HT-29 (cell line): ENCODE measurements around the gene DDX5. TPM values are rescaled to one million over a fixed set of nuclear protein-coding genes. Genes with fewer than 3 reads are reported as not detected.

Experiments used
- DNase-seq: peaks from one replicate; pipeline ENCODE4 v3.0.0-alpha.2; 2015; ENCODE audit warnings: low spot score
- total RNA-seq: library from RNA; depleted of rRNA; stranded (reverse); fragments of >200 nt; shearing (Covaris generic); gene quantifications from 2 replicates; pipeline ENCODE4 v1.2.3, GENCODE V29; 2014; rRNA removed

Gene DDX5
- total RNA-seq = 206 and 222 TPM in 2 replicates

DNA sequence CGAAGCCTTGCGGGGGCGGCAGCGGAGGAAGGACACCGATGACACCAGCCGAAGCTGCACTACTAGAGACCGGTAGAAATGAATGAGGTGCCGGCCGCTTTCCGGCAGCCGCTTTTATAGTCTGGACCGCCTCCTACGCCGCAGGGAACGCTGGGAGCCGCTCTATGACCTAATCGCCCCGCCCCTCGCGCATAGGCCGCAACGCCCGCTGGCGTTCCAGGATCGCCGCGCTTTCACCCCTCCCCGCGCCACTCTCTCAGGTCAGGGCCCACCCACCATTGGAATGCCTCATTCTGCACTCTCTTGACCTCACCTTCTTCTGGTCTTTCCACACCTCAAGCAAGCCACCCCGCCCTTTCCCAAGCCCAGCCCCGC, at the start of gene DDX5:
TSS of gene DDX5 (minus strand) at position 89 of the 375 bp plus-strand sequence. CDS start 170 bp downstream, outside the sequence.
- peak; percentile 99 for DNase-seq

- no peak for DNase-seq
Measured at GRCh38 chr17:64555281-64555680, 49.2 kb upstream of the DDX5 start.

- DNase-seq = no peak
Measured at GRCh38 chr17:64554028-64554637, 48.0 kb upstream of the DDX5 start.

DNA sequence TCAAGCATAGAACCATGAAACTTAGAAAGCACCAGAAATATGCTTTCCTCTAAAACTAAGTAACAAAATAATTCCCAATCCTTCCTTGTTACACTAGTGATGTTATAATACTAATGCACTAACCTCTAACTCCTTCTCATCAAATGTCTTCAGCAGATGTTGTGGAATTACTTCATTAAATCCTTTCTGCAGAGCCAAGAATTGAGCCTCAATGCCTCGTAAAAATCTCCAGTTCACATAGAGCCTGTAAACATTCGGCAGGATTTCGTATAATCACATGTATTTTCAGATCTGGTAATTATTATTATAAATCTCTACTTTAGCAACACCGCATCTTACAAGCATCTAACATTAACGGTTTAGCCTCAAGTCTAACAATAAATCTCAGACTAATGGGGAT, 45.4 kb upstream of the DDX5 start:
- DNase-seq = no peak

DNA sequence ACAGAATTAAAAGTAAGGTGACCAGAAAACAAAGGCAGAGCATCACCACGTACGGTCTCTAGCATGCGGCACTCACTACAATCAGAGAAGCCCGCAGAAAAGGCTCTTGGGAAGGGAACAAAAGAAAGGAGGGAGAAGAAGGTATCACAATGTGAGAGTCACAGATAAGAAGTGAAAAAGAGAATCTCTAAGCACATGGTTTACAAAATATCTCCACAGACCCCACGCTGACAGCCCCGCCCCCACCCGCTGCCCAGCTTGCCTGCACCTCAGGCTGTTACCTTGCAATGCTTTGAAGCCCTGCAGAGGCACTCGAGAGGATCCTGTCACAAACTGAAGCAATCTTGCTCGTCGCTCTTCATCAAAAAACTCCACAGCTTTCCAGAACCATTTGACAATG, 41.2 kb upstream of the DDX5 start:
- no peak for DNase-seq

- DNase-seq = no peak
Measured at GRCh38 chr17:64546716-64547115, 40.6 kb upstream of the DDX5 start.

DNA sequence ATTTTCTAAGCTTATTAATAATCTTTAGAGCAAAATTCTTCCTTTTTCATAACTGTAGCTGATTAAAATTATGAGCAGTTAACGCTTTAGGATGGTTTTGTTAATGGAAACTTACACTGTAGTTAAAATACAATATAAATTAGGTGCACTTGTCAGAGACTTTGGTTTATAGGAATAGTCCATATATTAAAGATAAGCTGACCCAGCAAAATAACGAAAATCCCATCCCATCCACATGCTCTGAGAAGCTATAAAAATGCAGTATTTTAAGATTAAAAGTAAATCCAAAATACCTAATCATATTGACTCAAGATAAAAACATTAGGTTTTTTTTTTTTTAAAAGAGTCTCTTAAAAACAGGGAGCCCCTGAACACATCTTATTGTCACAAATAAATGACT, 38.7 kb upstream of the DDX5 start:
- DNase-seq = no peak

DNA sequence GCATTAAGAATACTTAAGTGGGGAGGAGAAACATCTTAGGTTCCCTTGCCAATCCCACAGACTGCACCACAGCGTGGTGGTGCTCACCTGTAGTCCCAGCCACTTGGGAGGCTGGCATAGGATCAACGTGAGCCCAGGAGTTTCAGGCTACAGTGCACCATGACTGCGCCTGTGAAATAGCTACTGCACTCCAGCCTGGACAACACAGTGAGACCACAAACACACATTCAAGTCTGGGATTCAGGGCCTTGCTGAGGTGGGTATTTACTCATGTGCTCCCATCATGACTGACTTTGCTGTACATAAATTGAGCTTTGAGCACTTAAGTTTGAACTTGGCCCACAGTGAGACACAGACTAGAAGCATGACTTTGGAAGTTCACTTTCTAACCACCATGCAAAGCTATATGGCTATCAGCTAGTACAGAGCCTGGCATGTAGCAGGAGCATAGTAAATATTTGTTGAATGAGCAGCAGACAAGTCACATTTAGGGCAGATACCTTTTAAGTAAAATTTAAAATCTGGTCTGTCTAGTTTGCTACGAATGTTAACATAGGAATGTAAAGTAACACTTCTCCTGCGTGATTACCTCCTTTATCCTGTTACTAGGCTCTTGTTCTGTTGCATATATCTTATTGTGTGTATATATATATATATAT, 34.2 kb upstream of the DDX5 start:
- DNase-seq = no peak

DNA sequence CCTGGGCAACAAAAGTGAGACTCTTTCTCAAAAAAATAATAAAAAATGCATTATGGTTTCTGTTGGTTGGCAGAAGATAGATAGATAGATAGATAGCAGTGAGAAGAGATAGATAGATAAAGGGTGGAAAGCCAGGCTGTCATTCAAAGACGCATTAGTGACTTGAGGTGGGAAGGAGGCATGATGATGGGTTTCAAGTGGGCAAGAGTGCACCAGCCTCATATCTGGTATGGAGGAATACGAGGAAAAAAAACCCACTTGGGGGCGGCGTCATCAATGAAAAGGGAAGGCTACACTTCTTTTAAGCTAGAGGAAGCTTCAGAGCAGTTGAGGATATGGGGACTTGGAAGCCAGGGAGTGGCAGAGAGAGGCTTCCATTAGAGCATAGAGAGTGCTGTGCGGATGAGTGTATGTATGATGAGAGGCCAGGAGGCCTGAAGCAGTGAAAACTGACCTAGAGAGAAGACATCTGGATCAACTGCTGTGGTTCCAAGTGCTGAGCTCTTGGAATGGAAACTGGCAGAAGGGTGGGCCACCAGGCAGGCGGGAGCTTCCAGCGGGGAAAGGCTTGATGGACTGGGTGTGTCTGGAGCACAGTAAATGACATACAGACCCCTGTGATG, 32.5 kb upstream of the DDX5 start:
- no peak for DNase-seq

DNA sequence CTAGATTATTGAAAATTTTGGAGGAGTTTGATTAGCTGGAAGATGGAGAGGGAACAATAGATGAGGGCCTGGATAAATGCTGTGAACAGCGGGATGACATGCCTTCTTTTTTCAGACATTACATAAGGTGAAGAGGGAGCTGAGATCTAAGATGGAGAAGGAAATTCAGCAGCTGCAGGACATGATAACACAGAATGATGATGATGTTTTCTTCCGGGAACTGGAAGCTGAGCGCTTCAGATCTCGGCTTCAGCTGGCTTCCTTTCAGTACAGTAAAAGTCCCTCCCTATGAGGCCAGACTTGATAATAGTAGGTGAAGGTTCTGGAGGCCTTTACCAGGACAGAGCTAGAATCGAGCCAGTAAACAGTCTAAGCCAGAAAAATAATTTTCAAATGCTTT, 31.4 kb upstream of the DDX5 start:
- no peak for DNase-seq

- DNase-seq = no peak
Measured at GRCh38 chr17:64536913-64537312, 30.8 kb upstream of the DDX5 start.

DNA sequence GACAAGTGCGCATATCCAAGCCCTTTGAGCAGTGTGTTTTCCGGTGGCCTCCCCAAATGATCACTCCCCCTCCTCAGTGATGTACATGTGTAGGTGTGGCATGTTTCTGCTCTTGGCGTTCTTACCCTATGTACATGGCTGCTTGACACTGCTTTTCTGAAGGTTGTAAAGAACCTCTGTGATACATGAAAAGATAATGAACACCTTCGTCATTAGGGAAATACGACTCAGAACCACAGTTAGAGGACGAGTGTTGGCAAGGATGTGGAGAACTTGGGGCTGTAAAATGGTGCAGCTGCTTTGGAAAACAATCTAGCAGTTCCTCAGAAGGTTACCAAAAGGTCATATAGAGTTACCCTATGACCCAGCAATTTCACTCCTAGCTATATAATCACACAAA, 29.3 kb upstream of the DDX5 start:
- no peak for DNase-seq

- DNase-seq = peak; percentile 42
Measured at GRCh38 chr17:64534187-64534586, 28.1 kb upstream of the DDX5 start.

GRCh38 chr17:64533784-64534183, 27.7 kb upstream of the DDX5 start:
- no peak for DNase-seq

GRCh38 chr17:64532409-64532808, 26.3 kb upstream of the DDX5 start:
- no peak for DNase-seq

DNA sequence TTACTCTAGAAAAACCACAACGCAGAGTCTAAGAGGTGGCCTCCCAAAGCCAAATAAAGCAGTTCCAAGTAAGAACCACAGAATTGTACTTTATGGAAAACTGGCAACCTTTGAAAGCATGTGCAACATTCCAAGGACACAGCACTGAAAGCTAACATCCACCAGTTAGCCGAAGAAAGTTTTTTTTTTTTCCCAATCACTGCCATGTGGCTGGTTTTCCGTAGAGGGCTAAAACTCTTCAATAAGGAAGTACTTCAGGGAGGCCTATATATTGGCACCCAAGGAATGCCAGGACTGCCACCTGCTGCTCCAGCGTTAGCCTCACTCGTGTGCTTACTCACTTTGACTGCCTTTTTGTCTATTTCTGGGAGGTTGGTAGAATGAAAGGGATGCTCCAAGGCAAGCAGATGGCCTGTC, 25.9 kb upstream of the DDX5 start:
- no peak for DNase-seq

DNA sequence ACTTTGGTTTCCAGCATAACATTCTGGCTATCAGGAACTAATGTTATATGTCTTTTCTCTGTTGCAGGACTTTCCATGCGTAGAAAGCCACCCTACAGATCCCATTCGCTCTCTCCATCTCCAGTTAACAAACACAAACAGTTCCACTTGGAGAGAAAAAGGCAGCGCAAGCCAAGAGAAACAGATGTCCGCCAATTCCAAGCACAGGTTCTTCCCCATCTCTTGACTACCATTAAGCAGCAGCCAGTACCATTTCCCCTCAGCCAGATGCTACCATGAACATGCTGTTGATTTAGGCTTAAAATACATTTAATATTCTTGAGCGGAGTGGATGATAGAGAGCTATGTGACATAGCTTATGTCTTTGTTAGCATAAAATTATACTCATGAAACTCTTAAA, 23.1 kb upstream of the DDX5 start:
- DNase-seq = no peak

DNA sequence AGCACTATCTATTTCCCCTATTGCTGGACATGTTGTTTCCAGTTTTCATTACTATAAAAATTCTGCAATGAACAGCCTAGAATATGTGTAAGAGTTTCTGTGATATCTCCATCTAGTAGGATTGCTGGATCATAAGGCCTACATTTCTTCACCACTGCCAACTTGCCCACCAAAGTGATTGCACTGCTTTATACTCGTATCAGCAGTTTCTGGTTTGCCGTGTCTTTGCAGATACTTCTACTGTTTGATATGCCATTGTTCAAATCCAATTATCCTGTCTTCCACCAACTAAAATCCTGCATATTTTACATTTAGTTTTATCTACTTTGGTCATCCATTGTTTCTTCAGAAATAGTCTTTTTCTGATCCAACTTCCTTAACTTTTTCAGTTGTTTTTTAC, 21.8 kb upstream of the DDX5 start:
- no peak for DNase-seq

- DNase-seq = no peak
Measured at GRCh38 chr17:64520359-64520758, 14.3 kb upstream of the DDX5 start.

DNA sequence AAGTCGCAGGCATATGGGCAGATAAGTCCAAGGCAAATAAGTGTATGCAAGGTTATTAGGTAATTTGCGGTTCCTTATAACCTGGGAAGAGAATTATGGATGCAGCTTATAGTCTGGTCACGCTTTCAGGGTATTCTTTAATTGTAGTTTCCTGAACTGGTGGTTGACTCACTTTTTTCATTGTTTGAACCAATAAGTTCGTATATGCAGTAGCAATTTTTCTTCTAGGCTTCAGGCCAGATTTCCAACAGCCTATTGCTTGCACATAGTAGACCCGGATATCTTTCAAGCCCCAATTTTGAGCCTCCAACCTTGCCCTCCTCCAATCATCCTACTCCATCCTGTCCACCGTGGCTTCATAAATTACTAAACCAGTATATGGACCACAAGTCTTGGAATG, 13.5 kb upstream of the DDX5 start:
- DNase-seq = no peak

GRCh38 chr17:64515829-64516228, 9.7 kb upstream of the DDX5 start:
- DNase-seq = no peak

DNA sequence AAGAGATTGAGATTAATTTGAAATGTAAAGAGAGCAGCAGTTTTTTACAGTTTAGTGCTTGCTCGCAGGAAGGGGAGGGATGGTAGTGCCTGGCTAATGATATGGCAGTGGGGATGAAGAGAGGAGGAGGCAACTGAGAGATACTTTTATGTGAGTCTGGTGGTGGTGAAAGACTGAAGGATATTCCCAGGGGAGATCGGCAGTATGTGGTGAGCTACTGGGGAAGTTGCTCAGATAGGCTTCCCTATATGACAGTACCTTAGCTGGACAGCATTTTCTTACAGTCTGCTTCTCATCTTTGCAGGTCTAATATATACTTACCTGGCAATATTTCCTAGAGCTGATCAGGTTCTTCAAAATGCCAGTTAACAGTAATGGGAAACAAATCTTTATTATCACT, 9.3 kb upstream of the DDX5 start:
- no peak for DNase-seq

DNA sequence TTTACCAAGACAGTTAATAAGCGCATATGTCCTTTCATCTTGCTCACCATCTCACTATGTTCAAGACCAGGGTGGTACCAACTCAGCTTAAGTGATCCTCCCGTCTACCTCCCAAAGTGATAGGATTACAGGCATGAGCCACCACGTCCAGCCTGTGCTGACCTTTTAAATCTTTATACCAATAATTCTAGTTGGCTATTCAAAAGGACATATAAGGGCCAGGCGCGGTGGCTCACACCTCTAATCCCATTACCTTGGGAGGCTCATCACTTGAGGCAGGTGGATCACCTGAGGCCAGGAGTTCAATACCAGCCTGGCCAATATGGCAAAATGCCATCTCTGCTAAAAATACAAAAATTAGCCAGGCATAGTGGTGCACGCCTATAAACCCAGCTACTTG, 3.1 kb upstream of the DDX5 start:
- no peak for DNase-seq
